IMR-90 (cell line): Measurements from ENCODE around the gene TP53AIP1. TPM values are rescaled to one million over a fixed set of nuclear protein-coding genes. Genes with fewer than 3 reads are reported as not detected.

ENCODE experiments used
- ATAC-seq: fragments of 200-7000 bp; cut with Tn5 transposase; 2 replicates; pipeline ENCODE4 v1.9.1; 2020; ENCODE audit warnings: low read depth, mild to moderate bottlenecking, moderate library complexity
- BruUV-seq: library from RNA; stranded (reverse); fragments of 400-500 nt; replicated peaks from 2 replicates; lab custom pipeline; 2021; lab: Mats Ljungman, UMichigan
- CTCF ChIA-PET: fragments of 300-600 bp; formaldehyde crosslinking; extraction: SDS; loops from one replicate; lab custom pipeline; 2021; ENCODE audit warnings: antibody characterized with exemption; lab: Yijun Ruan, JAX
- POLR2A ChIA-PET: fragments of 300-600 bp; sonication (Branson Sonifier 250); formaldehyde crosslinking; loops from one replicate; lab custom pipeline; 2022; ENCODE audit warnings: antibody characterized with exemption; ENCODE audit not compliant: unreplicated experiment; lab: Charles Lee
- DNase-seq: peaks from one replicate; pipeline ENCODE4 v3.0.0; 2013
- H2AFZ ChIP-seq: replicated peaks from 2 replicates; pipeline ENCODE3; 2013; ENCODE audit warnings: low read length, mild to moderate bottlenecking; ENCODE audit not compliant: poor library complexity
- H2AK5ac ChIP-seq: 2 replicates; pipeline ENCODE4 v1.6.1; 2013; ENCODE audit warnings: low read depth, low read length, inconsistent platforms
- H2AK9ac ChIP-seq: replicated peaks from 2 replicates; pipeline ENCODE3; 2013; ENCODE audit warnings: mild to moderate bottlenecking, low read depth, low read length, moderate library complexity; ENCODE audit not compliant: poor library complexity
- H2BK120ac ChIP-seq: 2 replicates; pipeline ENCODE4 v1.6.1; 2013; ENCODE audit warnings: low read depth, low read length, inconsistent platforms
- H2BK15ac ChIP-seq: 3 replicates; pipeline ENCODE4 v1.6.1; 2013; ENCODE audit warnings: low read depth, low read length, inconsistent platforms
- H2BK20ac ChIP-seq: 2 replicates; pipeline ENCODE4 v1.6.1; 2013; ENCODE audit warnings: low read depth, mild to moderate bottlenecking, inconsistent platforms, low read length, moderate library complexity
- H2BK5ac ChIP-seq: 2 replicates; pipeline ENCODE4 v1.6.1; 2013; ENCODE audit warnings: mild to moderate bottlenecking, low read depth, low read length, inconsistent platforms; ENCODE audit not compliant: poor library complexity, severe bottlenecking
- H3K14ac ChIP-seq: replicated peaks from 2 replicates; pipeline ENCODE4 v1.6.1; 2013; ENCODE audit warnings: low read depth, low read length, inconsistent platforms
- H3K18ac ChIP-seq: 2 replicates; pipeline ENCODE4 v1.6.1; 2013; ENCODE audit warnings: low read depth, low read length, control low read depth
- H3K23ac ChIP-seq: 2 replicates; pipeline ENCODE4 v1.6.1; 2013; ENCODE audit warnings: low read depth, low read length, inconsistent platforms
- H3K27ac ChIP-seq: 2 replicates; pipeline ENCODE4 v1.5.1; 2013; ENCODE audit warnings: mild to moderate bottlenecking, control low read depth, low read length; ENCODE audit not compliant: insufficient read depth
- H3K27me3 ChIP-seq: 2 replicates; pipeline ENCODE4 v1.6.1; 2013; ENCODE audit warnings: low read length; ENCODE audit not compliant: control insufficient read depth, insufficient read depth
- H3K36me3 ChIP-seq: 2 replicates; pipeline ENCODE4 v1.6.1; 2013; ENCODE audit warnings: low read length, mixed read lengths; ENCODE audit not compliant: control insufficient read depth, insufficient read depth
- H3K4ac ChIP-seq: 2 replicates; pipeline ENCODE4 v1.6.1; 2013; ENCODE audit warnings: low read depth, low read length, inconsistent platforms
- H3K4me1 ChIP-seq: 2 replicates; pipeline ENCODE4 v1.6.1; 2013; ENCODE audit warnings: low read length, mixed read lengths; ENCODE audit not compliant: control insufficient read depth, insufficient read depth
- H3K4me2 ChIP-seq: 2 replicates; pipeline ENCODE4 v1.6.1; 2013; ENCODE audit warnings: low read depth, mild to moderate bottlenecking, control low read depth, low read length, moderate library complexity
- H3K4me3 ChIP-seq: 2 replicates; pipeline ENCODE4 v1.5.1; 2013; ENCODE audit warnings: low read depth, mild to moderate bottlenecking, control low read depth, low read length, moderate library complexity; ENCODE audit not compliant: insufficient read depth
- H3K56ac ChIP-seq: 2 replicates; pipeline ENCODE4 v1.6.1; 2013; ENCODE audit warnings: low read length, inconsistent platforms; ENCODE audit not compliant: insufficient read depth; ENCODE audit errors: extremely low read depth
- H3K79me1 ChIP-seq, 2 experiments: 2 replicates each; pipeline ENCODE4 v1.6.1; 2013; ENCODE audit warnings: low read length in 2 of 2, inconsistent platforms in 1 of 2, low read depth in 1 of 2
- H3K9ac ChIP-seq: 2 replicates; pipeline ENCODE4 v1.6.1; 2013; ENCODE audit warnings: low read depth, low read length, control low read depth
- H3K9me1 ChIP-seq: 2 replicates; pipeline ENCODE4 v1.6.1; 2013; ENCODE audit warnings: low read length, inconsistent platforms; ENCODE audit not compliant: insufficient read depth
- H3K9me3 ChIP-seq: 2 replicates; pipeline ENCODE4 v1.6.1; 2013; ENCODE audit warnings: low read length; ENCODE audit not compliant: control insufficient read depth, insufficient read depth
- H4K20me1 ChIP-seq: 2 replicates; pipeline ENCODE4 v1.6.1; 2013; ENCODE audit warnings: low read length, inconsistent platforms; ENCODE audit not compliant: insufficient read depth
- H4K5ac ChIP-seq: 2 replicates; pipeline ENCODE4 v1.6.1; 2013; ENCODE audit warnings: mild to moderate bottlenecking, low read depth, low read length, control low read depth
- H4K8ac ChIP-seq, 2 experiments: 2 replicates each; pipeline ENCODE4 v1.6.1; 2013; ENCODE audit warnings: low read depth in 2 of 2, low read length in 2 of 2, control low read depth in 1 of 2, inconsistent platforms in 1 of 2
- H4K91ac ChIP-seq: 2 replicates; pipeline ENCODE4 v1.6.1; 2013; ENCODE audit warnings: low read depth, low read length, inconsistent platforms; ENCODE audit not compliant: insufficient read depth
- BHLHE40 ChIP-seq: fragments of 150-350 bp; IDR thresholded peaks from 2 replicates; pipeline ENCODE4 v1.6.1; 2016; ENCODE audit warnings: mild to moderate bottlenecking, low read depth, low read length
- CEBPB ChIP-seq: IDR thresholded peaks from 2 replicates; pipeline ENCODE4 v1.6.1; 2012; ENCODE audit warnings: low read depth, low read length, improper control_type of control experiment
- CHD1 ChIP-seq: IDR thresholded peaks from 2 replicates; pipeline ENCODE4 v1.6.1; 2012; ENCODE audit warnings: low read depth, low read length, improper control_type of control experiment
- MAFK ChIP-seq: IDR thresholded peaks from 2 replicates; pipeline ENCODE4 v1.6.1; 2012; ENCODE audit warnings: low read depth, low read length, improper control_type of control experiment
- MXI1 ChIP-seq: IDR thresholded peaks from 2 replicates; pipeline ENCODE4 v1.6.1; 2012; ENCODE audit warnings: low read depth, mild to moderate bottlenecking, low read length, moderate library complexity, borderline replicate concordance
- NFE2L2 ChIP-seq: fragments of 150-350 bp; IDR thresholded peaks from 2 replicates; pipeline ENCODE4 v1.6.1; 2016; ENCODE audit warnings: low read depth, mild to moderate bottlenecking, low read length
- RCOR1 ChIP-seq: IDR thresholded peaks from 2 replicates; pipeline ENCODE4 v1.6.1; 2012; ENCODE audit warnings: mild to moderate bottlenecking, low read length, improper control_type of control experiment; ENCODE audit not compliant: insufficient replicate concordance
- RFX5 ChIP-seq: IDR thresholded peaks from 2 replicates; pipeline ENCODE4 v1.8.0; 2012; ENCODE audit warnings: low read depth, mild to moderate bottlenecking, low read length, moderate library complexity
- SMC3 ChIP-seq: fragments of 150-350 bp; IDR thresholded peaks from 2 replicates; pipeline ENCODE4 v1.6.1; 2016; ENCODE audit warnings: low read depth, mild to moderate bottlenecking, antibody characterized with exemption, low read length, moderate library complexity
- WGBS, 2 experiments: methylation state at CpG; one replicate each; pipeline versions ENCODE4 v1.1.5 to v1.1.7; 2013; ENCODE audit warnings: missing lambda C conversion rate in 2 of 2; ENCODE audit not compliant: insufficient read length in 1 of 2; ENCODE audit errors: extremely low coverage in 2 of 2; 5-methylcytosine and 5-hydroxymethylcytosine counted together
- dilution Hi-C: fragments of 300-500 bp; cut with HindIII; formaldehyde crosslinking; loops from one replicate; pipeline ENCODE4 v1.14.3; 2018; ENCODE audit warnings: low sequenced_read_pairs; ENCODE audit not compliant: unreplicated experiment
- in situ Hi-C: fragments of 300-500 bp; cut with MboI; formaldehyde crosslinking; loops from 3 replicates; pipeline ENCODE4 v1.14.3; 2019; ENCODE audit warnings: low sequenced_read_pairs, inconsistent platforms, mixed read lengths
- intact Hi-C: fragments of 100-400 bp; cut with micrococcal nuclease; formaldehyde crosslinking; loops from 2 replicates; pipeline ENCODE4 v1.10.0; 2022
- polyA plus RNA-seq, 3 experiments: library from polyadenylated mRNA; depleted of rRNA; stranded (reverse); fragments of >200 nt; gene quantifications; 2 replicates each; pipeline ENCODE4 v1.2.3, GENCODE V29; 2012; ENCODE audit warnings: low replicate concordance in 1 of 3
- total RNA-seq: library from RNA; depleted of rRNA; stranded (reverse); fragments of >200 nt; gene quantifications from 2 replicates; pipeline ENCODE4 v1.2.3, GENCODE V29; 2012
- TF ChIP-seq, protein P1 (sequence below): fragments of 150-350 bp; IDR thresholded peaks from 2 replicates; pipeline ENCODE4 v1.6.1; 2017; ENCODE audit warnings: mild to moderate bottlenecking, antibody characterized with exemption, low read length, low read depth
- TF ChIP-seq, protein P2 (sequence below): fragments of 150-350 bp; IDR thresholded peaks from 2 replicates; pipeline ENCODE4 v1.6.1; 2016; ENCODE audit warnings: low read depth, mild to moderate bottlenecking, low read length, moderate library complexity, borderline replicate concordance

The TP53AIP1 gene
- total and polyA plus RNA-seq, 2 of the 4 experiments (the other 2 are of a cell fraction): not detected

GRCh38 chr11:128903248-128904061 is 39.2 kb downstream of the TP53AIP1 start:
- H3K27ac ChIP-seq: no peak overlapping the region
- intact Hi-C loops (no loop called here), in situ Hi-C loops (no loop called here), dilution Hi-C loops (no loop called here)
- no peaks in the 10 kb centered on the region for H3K79me1 ChIP-seq
- no peak overlapping the region; the same call in 1 of the 2 replicates for H2BK20ac ChIP-seq
- no peak; the same call in 1 of the 2 replicates for ATAC-seq
- H3K27me3 ChIP-seq: no peaks in the 10 kb centered on the region
- no peak overlapping the region for H3K14ac ChIP-seq
- DNase-seq: peak; percentile 59
- no peak overlapping the region for H2BK15ac ChIP-seq
- H3K36me3 ChIP-seq: no peaks in the 10 kb centered on the region
- H2BK5ac ChIP-seq: no peak overlapping the region
- H3K9ac ChIP-seq: no peak overlapping the region
- H3K4me3 ChIP-seq: no peak overlapping the region
- no peak overlapping the region for H3K56ac ChIP-seq
- no peaks in the 10 kb centered on the region for H3K9me3 ChIP-seq
- CTCF ChIA-PET: interaction anchor here (0.6 to 1.5 kb wide), 6 partner anchors 12 to 1002 kb away, joined by 3 to 4 read pairs (median 3); partner anchors contain the start of gene KCNJ5
- peak overlapping the region; percentile 74 for H2AK9ac ChIP-seq
- no peak overlapping the region; the same call in 1 of the 2 replicates for H2BK120ac ChIP-seq
- H4K5ac ChIP-seq: no peak overlapping the region
- 80% methylated on average over 2 of the region's 17 CpGs; no CpG with 5 or more reads in 1 of the 2 experiments for WGBS, 2 experiments
- no peak overlapping the region for H4K8ac ChIP-seq
- H2AFZ ChIP-seq: peak overlapping the region; percentile 69
- TF ChIP-seq CHD1 (no peak), MXI1 (no peak), NFE2L2 (no peak), RFX5 (no peak), MAFK (no peak), SMC3 (no peak), BHLHE40 (no peak), RCOR1 (no peak), CEBPB (no peak)
- TF ChIP-seq, protein P1, sequence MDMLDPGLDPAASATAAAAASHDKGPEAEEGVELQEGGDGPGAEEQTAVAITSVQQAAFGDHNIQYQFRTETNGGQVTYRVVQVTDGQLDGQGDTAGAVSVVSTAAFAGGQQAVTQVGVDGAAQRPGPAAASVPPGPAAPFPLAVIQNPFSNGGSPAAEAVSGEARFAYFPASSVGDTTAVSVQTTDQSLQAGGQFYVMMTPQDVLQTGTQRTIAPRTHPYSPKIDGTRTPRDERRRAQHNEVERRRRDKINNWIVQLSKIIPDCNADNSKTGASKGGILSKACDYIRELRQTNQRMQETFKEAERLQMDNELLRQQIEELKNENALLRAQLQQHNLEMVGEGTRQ: no peak
- TF ChIP-seq, protein P2, sequence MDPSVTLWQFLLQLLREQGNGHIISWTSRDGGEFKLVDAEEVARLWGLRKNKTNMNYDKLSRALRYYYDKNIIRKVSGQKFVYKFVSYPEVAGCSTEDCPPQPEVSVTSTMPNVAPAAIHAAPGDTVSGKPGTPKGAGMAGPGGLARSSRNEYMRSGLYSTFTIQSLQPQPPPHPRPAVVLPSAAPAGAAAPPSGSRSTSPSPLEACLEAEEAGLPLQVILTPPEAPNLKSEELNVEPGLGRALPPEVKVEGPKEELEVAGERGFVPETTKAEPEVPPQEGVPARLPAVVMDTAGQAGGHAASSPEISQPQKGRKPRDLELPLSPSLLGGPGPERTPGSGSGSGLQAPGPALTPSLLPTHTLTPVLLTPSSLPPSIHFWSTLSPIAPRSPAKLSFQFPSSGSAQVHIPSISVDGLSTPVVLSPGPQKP: no peak
- BruUV-seq: no TSS peak
- H3K4me1 ChIP-seq: peaks cover 11% of the 10 kb centered on the region
- H3K23ac ChIP-seq: no peak overlapping the region
- POLR2A ChIA-PET: no interaction called here
- H3K4ac ChIP-seq: no peak overlapping the region
- no peak overlapping the region for H3K18ac ChIP-seq
- peaks cover 3% of the 10 kb centered on the region; the same call in 1 of the 2 replicates for H3K9me1 ChIP-seq
- H4K20me1 ChIP-seq: no peaks in the 10 kb centered on the region
- H2AK5ac ChIP-seq: peak overlapping the region; percentile 23; the same call in 1 of the 2 replicates
- no peak overlapping the region for H3K4me2 ChIP-seq
- H4K91ac ChIP-seq: 0 out of 2 replicates have a peak overlapping the region, but pooled peaks have one; percentile 3
